ENCODE measurements around the gene COL6A1.

DNA sequence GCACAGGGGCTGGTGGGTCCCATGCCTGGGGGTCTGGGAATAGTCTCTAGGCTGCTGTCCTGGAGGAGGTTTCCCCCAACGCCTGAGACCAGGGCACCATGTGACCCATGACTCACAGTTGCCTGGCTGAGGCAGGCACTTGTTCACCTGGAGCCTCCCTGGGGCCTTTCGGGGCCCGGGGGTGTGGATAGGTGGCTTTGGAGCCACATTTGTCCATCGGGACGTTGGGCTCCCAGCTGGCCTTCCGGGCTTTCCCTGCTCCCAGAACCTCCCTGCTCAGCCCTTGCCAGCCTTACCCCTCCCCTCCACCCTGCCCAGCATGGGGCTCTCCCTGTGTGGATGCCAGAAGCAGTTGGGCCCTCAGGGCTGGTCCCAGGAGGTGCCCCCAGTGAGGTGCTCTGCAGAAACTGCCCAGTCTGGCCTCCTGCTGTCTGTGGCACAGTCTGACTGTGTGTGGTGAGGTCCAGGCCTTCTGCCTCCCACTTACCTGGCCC, 14.2 kb downstream of the COL6A1 start:
- TF ChIP-seq, protein P1, sequence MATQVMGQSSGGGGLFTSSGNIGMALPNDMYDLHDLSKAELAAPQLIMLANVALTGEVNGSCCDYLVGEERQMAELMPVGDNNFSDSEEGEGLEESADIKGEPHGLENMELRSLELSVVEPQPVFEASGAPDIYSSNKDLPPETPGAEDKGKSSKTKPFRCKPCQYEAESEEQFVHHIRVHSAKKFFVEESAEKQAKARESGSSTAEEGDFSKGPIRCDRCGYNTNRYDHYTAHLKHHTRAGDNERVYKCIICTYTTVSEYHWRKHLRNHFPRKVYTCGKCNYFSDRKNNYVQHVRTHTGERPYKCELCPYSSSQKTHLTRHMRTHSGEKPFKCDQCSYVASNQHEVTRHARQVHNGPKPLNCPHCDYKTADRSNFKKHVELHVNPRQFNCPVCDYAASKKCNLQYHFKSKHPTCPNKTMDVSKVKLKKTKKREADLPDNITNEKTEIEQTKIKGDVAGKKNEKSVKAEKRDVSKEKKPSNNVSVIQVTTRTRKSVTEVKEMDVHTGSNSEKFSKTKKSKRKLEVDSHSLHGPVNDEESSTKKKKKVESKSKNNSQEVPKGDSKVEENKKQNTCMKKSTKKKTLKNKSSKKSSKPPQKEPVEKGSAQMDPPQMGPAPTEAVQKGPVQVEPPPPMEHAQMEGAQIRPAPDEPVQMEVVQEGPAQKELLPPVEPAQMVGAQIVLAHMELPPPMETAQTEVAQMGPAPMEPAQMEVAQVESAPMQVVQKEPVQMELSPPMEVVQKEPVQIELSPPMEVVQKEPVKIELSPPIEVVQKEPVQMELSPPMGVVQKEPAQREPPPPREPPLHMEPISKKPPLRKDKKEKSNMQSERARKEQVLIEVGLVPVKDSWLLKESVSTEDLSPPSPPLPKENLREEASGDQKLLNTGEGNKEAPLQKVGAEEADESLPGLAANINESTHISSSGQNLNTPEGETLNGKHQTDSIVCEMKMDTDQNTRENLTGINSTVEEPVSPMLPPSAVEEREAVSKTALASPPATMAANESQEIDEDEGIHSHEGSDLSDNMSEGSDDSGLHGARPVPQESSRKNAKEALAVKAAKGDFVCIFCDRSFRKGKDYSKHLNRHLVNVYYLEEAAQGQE (IDR thresholded peaks at IDR 0.05; ENCODE audit: insufficient read depth in 1 of 2, low read depth in 2 of 2, low read length in 2 of 2) = no peak
- TF ChIP-seq TAF1 (IDR thresholded peaks at IDR 0.05; ENCODE audit: borderline replicate concordance, insufficient read depth, low read length) (no peak), SIN3A (IDR thresholded peaks at IDR 0.05; ENCODE audit: borderline replicate concordance, insufficient read depth, low read length) (no peak), POLR2AphosphoS5 (IDR thresholded peaks at IDR 0.05; ENCODE audit: low read depth, low read length) (no peak)

Measured in PFSK-1 (cell line).